Choroid plexus epithelial cell (primary cell): ENCODE measurements around the gene XIRP2.

Experiments used
- DNase-seq: peaks from one replicate; pipeline ENCODE4 v3.0.0-alpha.2; 2010; ENCODE audit warnings: low read depth
- H3K4me3 ChIP-seq: 2 replicates; pipeline ENCODE4 v1.5.1; 2011; ENCODE audit warnings: low read depth, mild to moderate bottlenecking, control low read depth, low read length, moderate library complexity
- TF ChIP-seq, protein P1 (sequence below): conservative IDR thresholded peaks from 2 replicates; pipeline ENCODE4 v1.5.1; 2011; ENCODE audit warnings: low read depth, mild to moderate bottlenecking, control low read depth, inconsistent platforms, low read length, moderate library complexity

XIRP2 gene

DNA sequence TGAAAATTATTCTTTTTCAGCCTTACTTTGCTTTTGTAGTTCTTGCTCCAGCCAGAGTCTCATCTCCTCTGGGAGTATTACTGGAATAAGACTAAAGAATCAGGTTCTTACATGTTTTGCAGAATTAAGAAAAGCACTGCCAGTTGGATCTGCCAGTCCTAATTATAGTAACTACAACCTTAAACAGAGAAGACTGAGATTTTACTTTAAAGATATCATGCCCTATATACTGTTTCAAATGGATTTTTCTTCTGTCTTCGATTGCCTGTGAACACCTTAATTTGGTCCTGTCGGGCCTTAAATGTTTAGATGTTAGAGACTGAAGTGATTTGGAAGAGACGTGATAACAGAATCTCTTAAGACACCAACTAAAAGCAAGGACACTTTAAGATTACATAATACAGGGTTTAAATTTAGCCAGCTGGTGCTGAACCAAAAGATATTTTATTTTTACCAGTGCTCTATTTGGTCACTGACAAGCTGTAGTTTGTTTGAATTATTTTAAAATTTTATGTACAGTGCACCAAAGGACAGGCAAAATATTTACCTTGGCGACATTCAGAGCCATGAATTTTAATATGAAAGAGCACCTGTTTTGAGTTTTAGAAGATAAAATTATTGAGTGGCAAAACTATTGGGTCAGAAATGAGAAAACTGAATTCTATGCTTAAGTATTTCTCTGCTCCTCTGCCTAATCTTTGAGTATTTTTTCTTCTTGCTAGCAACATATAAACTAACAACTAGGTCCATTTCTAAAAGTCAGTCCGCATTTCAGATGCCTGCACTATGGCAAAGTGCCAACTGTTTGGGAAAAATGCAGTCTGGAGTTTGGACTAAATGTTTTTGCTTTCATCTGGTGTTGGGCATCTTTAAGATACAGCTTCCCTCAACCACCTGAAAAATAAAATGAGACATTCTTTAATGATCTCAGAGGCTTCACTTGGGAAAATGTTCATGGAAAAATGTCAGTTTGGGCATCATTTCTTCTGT, 300.0 kb downstream of the XIRP2 start:
- DNase-seq: no peak
- TF ChIP-seq, protein P1, sequence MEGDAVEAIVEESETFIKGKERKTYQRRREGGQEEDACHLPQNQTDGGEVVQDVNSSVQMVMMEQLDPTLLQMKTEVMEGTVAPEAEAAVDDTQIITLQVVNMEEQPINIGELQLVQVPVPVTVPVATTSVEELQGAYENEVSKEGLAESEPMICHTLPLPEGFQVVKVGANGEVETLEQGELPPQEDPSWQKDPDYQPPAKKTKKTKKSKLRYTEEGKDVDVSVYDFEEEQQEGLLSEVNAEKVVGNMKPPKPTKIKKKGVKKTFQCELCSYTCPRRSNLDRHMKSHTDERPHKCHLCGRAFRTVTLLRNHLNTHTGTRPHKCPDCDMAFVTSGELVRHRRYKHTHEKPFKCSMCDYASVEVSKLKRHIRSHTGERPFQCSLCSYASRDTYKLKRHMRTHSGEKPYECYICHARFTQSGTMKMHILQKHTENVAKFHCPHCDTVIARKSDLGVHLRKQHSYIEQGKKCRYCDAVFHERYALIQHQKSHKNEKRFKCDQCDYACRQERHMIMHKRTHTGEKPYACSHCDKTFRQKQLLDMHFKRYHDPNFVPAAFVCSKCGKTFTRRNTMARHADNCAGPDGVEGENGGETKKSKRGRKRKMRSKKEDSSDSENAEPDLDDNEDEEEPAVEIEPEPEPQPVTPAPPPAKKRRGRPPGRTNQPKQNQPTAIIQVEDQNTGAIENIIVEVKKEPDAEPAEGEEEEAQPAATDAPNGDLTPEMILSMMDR: no peak
- no peak overlapping the region for H3K4me3 ChIP-seq

GRCh38 chr2:167190053-167190452, 301.8 kb downstream of the XIRP2 start:
- H3K4me3 ChIP-seq: no peak overlapping the region
- TF ChIP-seq, protein P1: no peak
- peak; percentile 46 for DNase-seq

- peak; percentile 53 for DNase-seq
- TF ChIP-seq, protein P1: no peak
- H3K4me3 ChIP-seq: no peak overlapping the region
Measured at GRCh38 chr2:167191588-167191987, 303.3 kb downstream of the XIRP2 start.

- TF ChIP-seq, protein P1: no peak
- no peak overlapping the region for H3K4me3 ChIP-seq
- DNase-seq: peak; percentile 50
Measured at GRCh38 chr2:167192833-167193232, 304.6 kb downstream of the XIRP2 start.

- peak; percentile 94 for DNase-seq
- TF ChIP-seq, protein P1: no peak
- no peak overlapping the region for H3K4me3 ChIP-seq
Measured at GRCh38 chr2:167196461-167197252, 308.4 kb downstream of the XIRP2 start.

DNA sequence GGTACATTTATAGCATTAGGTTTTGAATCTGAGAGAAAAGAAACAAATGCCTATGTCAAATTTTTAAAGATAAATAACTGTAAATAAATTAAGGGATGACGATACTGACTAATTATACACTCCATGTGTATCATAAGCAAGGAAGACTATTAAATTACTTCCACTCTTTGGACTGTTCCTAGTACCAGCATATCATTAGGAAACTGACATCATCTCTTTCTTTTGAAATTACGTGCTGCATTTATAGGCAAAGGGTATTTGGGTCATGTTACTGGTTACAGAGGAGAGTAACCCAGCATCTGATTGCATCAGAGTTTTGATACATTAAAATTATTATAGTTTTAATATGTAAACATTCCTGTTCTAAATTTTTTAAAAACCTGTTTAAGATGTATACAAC, 309.7 kb downstream of the XIRP2 start:
- no peak for DNase-seq
- TF ChIP-seq, protein P1: no peak
- H3K4me3 ChIP-seq: no peak overlapping the region
